ENCODE measurements around the gene IMMT. TPM values are rescaled to one million over a fixed set of nuclear protein-coding genes. Genes with fewer than 3 reads are reported as not detected.

The IMMT gene
- total and polyA plus RNA-seq, 10 donors, result 30.7 to 80.9 (median 66.1) TPM

GRCh38 chr2:86238354-86238753, 43.1 kb upstream of the IMMT start:
- no peaks in the 10 kb centered on the region for H3K36me3 ChIP-seq
- intact Hi-C loops (cut with DNase I; ENCODE audit: low total_unique reads), result no loop called here
- no peak for TF ChIP-seq CTCF (IDR thresholded peaks at IDR 0.05 in 8 of 11, conservative IDR thresholded peaks at IDR 0.05 in 3 of 11)
- TF ChIP-seq POLR2AphosphoS5 (IDR thresholded peaks at IDR 0.05), result peak in 1 of 3 donors; percentile 29
- TF ChIP-seq POLR2A (IDR thresholded peaks at IDR 0.05), result no peak
- H3K4me1 ChIP-seq, result peaks cover 0 to 49% (median 16%) of the 10 kb centered on the region in 6 donors
- H3K4me3 ChIP-seq, result no peak overlapping the region
- 28 to 50% (median 40%) methylated on average over 5 of the region's 5 CpGs for WGBS, 5 donors
- no peak overlapping the region for H3K27ac ChIP-seq
- H3K27me3 ChIP-seq (replicated peaks in 1 of 7), result no peaks in the 10 kb centered on the region
- no peaks in the 10 kb centered on the region for H3K9me3 ChIP-seq
- DNase-seq, result peak; percentile 82

GRCh38 chr2:86237172-86237571, 41.9 kb upstream of the IMMT start:
- Histone ChIP-seq H3K4me3 (no peak overlapping the region), H3K4me1 (peaks cover 0 to 42% (median 15%) of the 10 kb centered on the region in 6 donors), H3K27ac (no peak overlapping the region), H3K27me3 (replicated peaks in 1 of 7) (no peaks in the 10 kb centered on the region), H3K36me3 (no peaks in the 10 kb centered on the region), H3K9me3 (no peaks in the 10 kb centered on the region)
- TF ChIP-seq CTCF (IDR thresholded peaks at IDR 0.05 in 8 of 11, conservative IDR thresholded peaks at IDR 0.05 in 3 of 11) (no peak), POLR2A (IDR thresholded peaks at IDR 0.05) (no peak), POLR2AphosphoS5 (IDR thresholded peaks at IDR 0.05) (no peak)
- intact Hi-C loops (cut with DNase I; ENCODE audit: low total_unique reads), result no loop called here
- 64 to 84% (median 73%) methylated on average over 5 of the region's 5 CpGs for WGBS, 5 donors
- no peak for DNase-seq

GRCh38 chr2:86235196-86235980, 40.1 kb upstream of the IMMT start:
- intact Hi-C loops (cut with DNase I; ENCODE audit: low total_unique reads), result no loop called here
- no peaks in the 10 kb centered on the region for H3K9me3 ChIP-seq
- no peak overlapping the region for H3K27ac ChIP-seq
- WGBS, 5 donors, result 75 to 87% (median 87%) methylated on average over 12 of the region's 12 CpGs
- H3K4me1 ChIP-seq, result peaks cover 0 to 24% (median 13%) of the 10 kb centered on the region in 6 donors
- no peak for DNase-seq
- no peak overlapping the region for H3K4me3 ChIP-seq
- no peaks in the 10 kb centered on the region for H3K27me3 ChIP-seq (replicated peaks in 1 of 7)
- TF ChIP-seq POLR2AphosphoS5 (IDR thresholded peaks at IDR 0.05) (no peak), CTCF (IDR thresholded peaks at IDR 0.05 in 8 of 11, conservative IDR thresholded peaks at IDR 0.05 in 3 of 11) (no peak), POLR2A (IDR thresholded peaks at IDR 0.05) (no peak)
- H3K36me3 ChIP-seq, result no peaks in the 10 kb centered on the region

- Histone ChIP-seq H3K9me3 (no peaks in the 10 kb centered on the region), H3K27me3 (replicated peaks in 1 of 7) (no peaks in the 10 kb centered on the region), H3K4me1 (peaks cover 0 to 24% (median 13%) of the 10 kb centered on the region in 6 donors), H3K27ac (no peak overlapping the region), H3K36me3 (no peaks in the 10 kb centered on the region), H3K4me3 (no peak overlapping the region)
- WGBS, 5 donors, result 64 to 83% (median 71%) methylated on average over 3 of the region's 3 CpGs
- intact Hi-C loops (cut with DNase I; ENCODE audit: low total_unique reads), result no loop called here
- no peak for DNase-seq
- no peak for TF ChIP-seq POLR2AphosphoS5 (IDR thresholded peaks at IDR 0.05)
- no peak for TF ChIP-seq POLR2A (IDR thresholded peaks at IDR 0.05)
- TF ChIP-seq CTCF (IDR thresholded peaks at IDR 0.05 in 8 of 11, conservative IDR thresholded peaks at IDR 0.05 in 3 of 11), result no peak
These were observed 39.4 kb upstream of the IMMT start for GRCh38 chr2:86234563-86235131.

All from spleen (tissue), 11 donors.